GM23338 (cell line): ENCODE results near the gene DLGAP4. TPM values are rescaled to one million over a fixed set of nuclear protein-coding genes. Genes with fewer than 3 reads are reported as not detected.

Source experiments
- ATAC-seq: fragments of 200-7000 bp; cut with Tn5 transposase; 3 replicates; pipeline ENCODE4 v1.9.1; 2020
- DNase-seq: peaks from one replicate; pipeline ENCODE4 v3.0.0-alpha.2; 2015; ENCODE audit warnings: low spot score
- H2AFZ ChIP-seq: fragments of 200-600 bp; sonication (generic); 2 replicates; pipeline ENCODE4 v1.8.0; 2016; ENCODE audit warnings: antibody characterized with exemption, mild to moderate bottlenecking, moderate library complexity
- H3F3A ChIP-seq: fragments of 200-600 bp; sonication (generic); replicated peaks from 2 replicates; pipeline ENCODE4 v1.8.0; 2017; ENCODE audit warnings: antibody characterized with exemption, mixed run types, low read depth
- H3K27ac ChIP-seq: fragments of 200-600 bp; sonication (generic); 2 replicates; pipeline ENCODE4 v1.6.1; 2016; ENCODE audit warnings: low read depth
- H3K27me3 ChIP-seq: fragments of 200-600 bp; sonication (generic); 2 replicates; pipeline ENCODE4 v1.8.0; 2016; ENCODE audit warnings: mild to moderate bottlenecking, mixed run types, moderate library complexity; ENCODE audit not compliant: insufficient read depth
- H3K36me3 ChIP-seq: fragments of 200-600 bp; sonication (generic); 2 replicates; pipeline ENCODE4 v1.8.0; 2016; ENCODE audit warnings: mild to moderate bottlenecking; ENCODE audit not compliant: insufficient read depth
- H3K4me1 ChIP-seq: fragments of 200-600 bp; sonication (generic); 2 replicates; pipeline ENCODE4 v1.8.0; 2016; ENCODE audit warnings: mild to moderate bottlenecking, moderate library complexity; ENCODE audit not compliant: insufficient read depth
- H3K4me2 ChIP-seq: fragments of 200-600 bp; sonication (generic); 2 replicates; pipeline ENCODE4 v1.7.1; 2017; ENCODE audit warnings: mixed run types
- H3K4me3 ChIP-seq: fragments of 200-600 bp; sonication (generic); 2 replicates; pipeline ENCODE4 v1.6.1; 2016; ENCODE audit warnings: mixed run types
- H3K79me2 ChIP-seq: fragments of 200-600 bp; sonication (generic); replicated peaks from 2 replicates; pipeline ENCODE4 v1.8.0; 2017; ENCODE audit warnings: mild to moderate bottlenecking; ENCODE audit not compliant: insufficient read depth
- H3K9me2 ChIP-seq: fragments of 200-600 bp; sonication (generic); 2 replicates; pipeline ENCODE4 v1.8.0; 2017; ENCODE audit not compliant: insufficient read depth
- H4K20me1 ChIP-seq: fragments of 200-600 bp; sonication (generic); replicated peaks from 2 replicates; pipeline ENCODE4 v1.8.0; 2017; ENCODE audit warnings: mild to moderate bottlenecking; ENCODE audit not compliant: insufficient read depth
- H3K27ac Mint-ChIP-seq: 2 replicates; pipeline ENCODE4 v1.8.0; 2020; ENCODE audit warnings: inconsistent platforms, mild to moderate bottlenecking, moderate library complexity, mixed read lengths
- H3K27me3 Mint-ChIP-seq: 3 replicates; pipeline ENCODE4 v1.8.0; 2022; ENCODE audit warnings: low read depth, mild to moderate bottlenecking, moderate library complexity, mixed read lengths, inconsistent platforms; ENCODE audit not compliant: insufficient read depth, poor library complexity
- H3K36me3 Mint-ChIP-seq: 3 replicates; pipeline ENCODE4 v1.8.0; 2021; ENCODE audit warnings: low read depth, mild to moderate bottlenecking, inconsistent platforms, moderate library complexity, mixed read lengths
- H3K4me1 Mint-ChIP-seq: 3 replicates; pipeline ENCODE4 v1.8.0; 2020; ENCODE audit warnings: mild to moderate bottlenecking, inconsistent platforms, mixed read lengths
- H3K4me3 Mint-ChIP-seq: 3 replicates; pipeline ENCODE4 v1.8.0; 2021; ENCODE audit warnings: moderate library complexity, mild to moderate bottlenecking, inconsistent platforms, mixed read lengths
- H3K9me3 Mint-ChIP-seq: 3 replicates; pipeline ENCODE4 v1.8.0; 2020; ENCODE audit warnings: moderate library complexity, mild to moderate bottlenecking, inconsistent platforms, mixed read lengths
- EZH2 ChIP-seq: fragments of 200-600 bp; sonication (generic); IDR thresholded peaks from one replicate; pipeline ENCODE4 v1.8.0; 2017; ENCODE audit warnings: antibody characterized with exemption, mild to moderate bottlenecking, low read depth; ENCODE audit not compliant: unreplicated experiment
- NANOG ChIP-seq: IDR thresholded peaks from 2 replicates; pipeline ENCODE4 v1.6.1; 2016; ENCODE audit warnings: antibody characterized with exemption, borderline replicate concordance
- POLR2AphosphoS5 ChIP-seq: IDR thresholded peaks from 2 replicates; pipeline ENCODE4 v1.6.1; 2016; ENCODE audit warnings: antibody characterized with exemption, low read depth
- REST ChIP-seq: IDR thresholded peaks from one replicate; pipeline ENCODE4 v1.6.1; 2018; ENCODE audit warnings: antibody characterized with exemption; ENCODE audit not compliant: unreplicated experiment
- STAT1 ChIP-seq: IDR thresholded peaks from one replicate; pipeline ENCODE4 v1.6.1; 2016; ENCODE audit warnings: antibody characterized with exemption; ENCODE audit not compliant: unreplicated experiment
- ZNF462 ChIP-seq: fragments of 250-450 bp; sonication (Bioruptor Pico); IDR thresholded peaks from 2 replicates; pipeline ENCODE4 v1.5.0; 2020; ENCODE audit warnings: mild to moderate bottlenecking, moderate library complexity
- polyA plus RNA-seq: library from polyadenylated mRNA; unstranded; fragments of >200 nt; fragmentation: Nextera tagmentation; extraction: Ambion mirVana; gene quantifications from 2 replicates; pipeline ENCODE4 v1.2.1, GENCODE V29; 2016
- total RNA-seq: library from RNA; depleted of rRNA; stranded (reverse); fragments of >200 nt; shearing (Covaris generic); gene quantifications from 2 replicates; pipeline ENCODE4 v1.2.3, GENCODE V29; 2014

DLGAP4 gene
- total and polyA plus RNA-seq, 2 experiments from 2014 or later, result 46.1 to 52.2 TPM

- no peak overlapping the region for H3K27ac ChIP-seq
- H3K36me3 ChIP-seq, result no peaks in the 10 kb centered on the region
- Mint-ChIP-seq H3K36me3 (no peaks in the 10 kb centered on the region), H3K4me3 (no peak overlapping the region), H3K9me3 (no peaks in the 10 kb centered on the region; the same call in 2 of the 3 replicates), H3K27ac (no peak overlapping the region), H3K4me1 (peaks cover 8% of the 10 kb centered on the region), H3K27me3 (peaks cover 20% of the 10 kb centered on the region)
- no peak for TF ChIP-seq EZH2
- no peak for TF ChIP-seq NANOG
- TF ChIP-seq POLR2AphosphoS5, result no peak
- TF ChIP-seq REST, result no peak
- TF ChIP-seq STAT1, result no peak
- TF ChIP-seq ZNF462 (CRISPR knock-in tag), result no peak
- ATAC-seq (no peak), DNase-seq (no peak)
- no peaks in the 10 kb centered on the region for H3K9me2 ChIP-seq
- H2AFZ ChIP-seq, result no peak overlapping the region
- H3K79me2 ChIP-seq, result no peaks in the 10 kb centered on the region
- no peak overlapping the region for H3K4me3 ChIP-seq
- no peaks in the 10 kb centered on the region for H3F3A ChIP-seq
- no peaks in the 10 kb centered on the region for H4K20me1 ChIP-seq
- H3K27me3 ChIP-seq, result peaks cover 8% of the 10 kb centered on the region
- no peak overlapping the region for H3K4me2 ChIP-seq
- H3K4me1 ChIP-seq, result peaks cover 7% of the 10 kb centered on the region; the same call in 1 of the 2 replicates
Measured at GRCh38 chr20:36299459-36299858, 6.7 kb upstream of the DLGAP4 start.
